Large intestine (tissue), 3 donors: Measurements from ENCODE around the gene SLC2A2. TPM values are rescaled to one million over a fixed set of nuclear protein-coding genes. Genes with fewer than 3 reads are reported as not detected.
A peak's percentile ranks its signal among the peaks of the same experiment; 100 is the strongest.

ENCODE experiments used
- DNase-seq, 2 donors: peaks; one replicate each; pipeline versions ENCODE4 v3.0.0 to v3.0.0-alpha.2; 2013
- H3K27ac ChIP-seq: one replicate; pipeline ENCODE4 v1.5.1; 2013; ENCODE audit warnings: low read length
- H3K27me3 ChIP-seq: 2 replicates; pipeline ENCODE4 v1.6.1; 2013; ENCODE audit warnings: low read length; ENCODE audit not compliant: control insufficient read depth, insufficient read depth
- H3K36me3 ChIP-seq: 2 replicates; pipeline ENCODE4 v1.6.1; 2013; ENCODE audit warnings: low read length; ENCODE audit not compliant: control insufficient read depth, insufficient read depth
- H3K4me1 ChIP-seq: one replicate; pipeline ENCODE4 v1.6.1; 2013; ENCODE audit warnings: low read length; ENCODE audit not compliant: control insufficient read depth, insufficient read depth
- H3K4me3 ChIP-seq: one replicate; pipeline ENCODE4 v1.5.1; 2013; ENCODE audit warnings: low read length
- H3K9me3 ChIP-seq: one replicate; pipeline ENCODE4 v1.6.1; 2013; ENCODE audit warnings: mild to moderate bottlenecking, low read depth, low read length, moderate library complexity; ENCODE audit not compliant: control insufficient read depth
- WGBS: methylation state at CpG from one replicate; pipeline ENCODE4 v1.1.5; 2013; ENCODE audit warnings: low lambda C conversion rate; ENCODE audit not compliant: insufficient coverage; 5-methylcytosine and 5-hydroxymethylcytosine counted together
- polyA plus RNA-seq: library from polyadenylated mRNA; unstranded; fragments of 120-200 nt; gene quantifications from one replicate; pipeline ENCODE4 v1.2.1, GENCODE V29; 2013

The SLC2A2 gene
- polyA plus RNA-seq, 1 donor, result 202 TPM

GRCh38 chr3:171011109-171011872, 15.2 kb downstream of the SLC2A2 start:
- H3K4me3 ChIP-seq, result no peak overlapping the region
- H3K4me1 ChIP-seq, result peaks cover 32% of the 10 kb centered on the region
- H3K36me3 ChIP-seq, result peaks cover 20% of the 10 kb centered on the region
- H3K27ac ChIP-seq, result peak overlapping the region; percentile 59
- 20% methylated on average over 1 of the region's 2 CpGs for WGBS
- DNase-seq, result peak; percentile 33 to 76
- no peaks in the 10 kb centered on the region for H3K27me3 ChIP-seq
- no peaks in the 10 kb centered on the region for H3K9me3 ChIP-seq

DNA sequence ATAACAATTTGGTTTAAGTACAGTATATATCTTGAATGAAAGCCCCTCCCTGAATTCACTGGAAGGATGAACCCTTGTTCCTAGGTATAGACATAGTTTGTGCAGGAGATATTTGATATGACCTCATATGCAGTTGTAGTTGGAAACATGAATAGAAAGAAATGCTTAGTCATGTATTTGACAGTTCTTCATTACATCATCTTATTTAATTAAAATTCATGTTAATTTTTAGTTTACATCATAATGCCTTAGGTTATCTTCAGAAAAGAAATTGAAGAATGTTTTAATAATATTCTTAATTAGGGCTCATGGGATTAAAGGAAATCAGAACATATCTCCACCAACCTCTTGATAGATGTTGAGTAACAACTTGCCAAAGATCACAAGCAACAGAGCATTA, 19.2 kb downstream of the SLC2A2 start:
- peaks cover 26% of the 10 kb centered on the region for H3K36me3 ChIP-seq
- H3K9me3 ChIP-seq, result no peaks in the 10 kb centered on the region
- peak overlapping the region; percentile 13 for H3K27ac ChIP-seq
- no peaks in the 10 kb centered on the region for H3K27me3 ChIP-seq
- no peak for DNase-seq
- peaks cover 37% of the 10 kb centered on the region for H3K4me1 ChIP-seq
- H3K4me3 ChIP-seq, result no peak overlapping the region

GRCh38 chr3:171005648-171006047, 20.9 kb downstream of the SLC2A2 start:
- Histone ChIP-seq H3K4me3 (no peak overlapping the region), H3K27ac (peak overlapping the region; percentile 20)
- 92% methylated on average over 2 of the region's 4 CpGs for WGBS

DNA sequence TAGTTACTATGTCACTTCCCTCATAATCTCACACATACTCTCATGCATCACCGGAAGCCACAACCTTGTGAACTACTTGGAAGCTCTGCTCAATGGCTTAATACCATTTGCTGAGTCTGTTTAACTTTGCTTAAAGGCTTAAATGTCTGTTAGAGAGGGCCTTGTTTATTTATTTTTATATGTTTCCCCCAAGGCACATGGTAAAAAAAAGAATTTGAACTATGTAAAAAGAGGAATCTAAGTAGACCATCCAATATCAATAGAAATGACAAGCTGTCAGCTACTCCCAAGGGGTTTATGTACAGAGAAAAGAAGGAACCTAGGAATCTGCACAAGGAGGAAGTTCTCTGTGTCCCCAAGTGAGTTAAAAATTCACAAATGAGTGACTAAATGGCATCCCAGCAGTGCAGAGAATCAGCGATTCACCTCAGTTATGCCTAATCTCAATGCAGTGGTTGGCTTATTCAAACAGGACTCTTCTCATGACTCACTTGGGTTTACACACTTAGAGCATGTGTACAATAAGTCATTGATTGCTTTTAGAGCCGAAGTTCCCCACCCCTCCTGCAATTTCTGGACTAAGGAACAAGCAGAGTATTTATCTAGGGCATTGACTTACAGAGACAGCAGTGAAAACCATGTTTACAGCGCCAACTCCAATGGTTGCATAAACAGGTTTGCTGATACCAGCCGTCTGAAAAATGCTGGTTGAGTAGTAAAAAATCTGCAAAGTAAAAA, 24.4 kb downstream of the SLC2A2 start:
- Histone ChIP-seq H3K4me3 (no peak overlapping the region), H3K4me1 (peaks cover 41% of the 10 kb centered on the region), H3K9me3 (no peaks in the 10 kb centered on the region), H3K36me3 (peaks cover 13% of the 10 kb centered on the region), H3K27ac (peak overlapping the region; percentile 63), H3K27me3 (no peaks in the 10 kb centered on the region)
- WGBS, result 28% methylated on average over 3 of the region's 5 CpGs
- DNase-seq, result peak; percentile 87 to 95

More at GRCh38 chr3:171005648-171006047, 20.9 kb downstream of the SLC2A2 start:
- Histone ChIP-seq H3K4me1 (peaks cover 35% of the 10 kb centered on the region), H3K9me3 (no peaks in the 10 kb centered on the region), H3K27me3 (no peaks in the 10 kb centered on the region), H3K36me3 (peaks cover 26% of the 10 kb centered on the region)
- no peak for DNase-seq

- Histone ChIP-seq H3K9me3 (no peaks in the 10 kb centered on the region), H3K4me1 (peaks cover 39% of the 10 kb centered on the region), H3K27ac (peak overlapping the region; percentile 63), H3K27me3 (no peaks in the 10 kb centered on the region), H3K4me3 (no peak overlapping the region), H3K36me3 (peaks cover 8% of the 10 kb centered on the region)
- no CpG with 5 or more reads among the region's 1 CpG for WGBS
- DNase-seq, result peak in 1 of 2 donors; percentile 39
Observed at GRCh38 chr3:171001250-171001893, 25.1 kb downstream of the SLC2A2 start.

GRCh38 chr3:171000281-171000680, 26.2 kb downstream of the SLC2A2 start:
- peak overlapping the region; percentile 63 for H3K27ac ChIP-seq
- peaks cover 39% of the 10 kb centered on the region for H3K4me1 ChIP-seq

DNA sequence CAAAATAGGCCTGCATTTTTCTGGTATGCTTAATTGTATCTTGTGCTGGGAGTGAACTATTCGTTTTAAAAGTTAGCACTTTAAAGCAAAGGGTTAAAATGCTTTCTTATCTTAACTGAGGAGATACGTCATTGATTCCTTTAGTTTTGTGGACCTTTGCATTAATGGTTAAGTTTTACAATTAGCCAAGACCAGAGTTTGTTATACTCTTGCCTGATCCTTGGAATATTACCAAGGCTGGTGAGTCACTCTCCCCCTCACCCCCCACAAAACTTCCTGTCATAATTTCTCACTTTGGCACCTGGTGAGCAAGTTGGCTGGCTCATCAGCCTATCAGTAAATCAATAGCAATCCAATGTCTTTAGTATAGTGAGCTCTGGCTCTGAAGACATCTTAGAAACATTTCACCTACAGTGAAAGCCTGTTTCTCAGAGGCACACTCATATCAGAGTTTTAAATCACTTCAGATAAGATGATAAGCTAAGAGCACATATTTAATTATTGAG, 26.7 kb downstream of the SLC2A2 start:
- DNase-seq, result peak; percentile 87 to 96
- Histone ChIP-seq H3K9me3 (no peaks in the 10 kb centered on the region), H3K4me3 (no peak overlapping the region), H3K27ac (peak overlapping the region; percentile 75), H3K4me1 (peaks cover 37% of the 10 kb centered on the region), H3K27me3 (no peaks in the 10 kb centered on the region), H3K36me3 (peaks cover 8% of the 10 kb centered on the region)
- 0% methylated on average over 1 of the region's 2 CpGs for WGBS

More at GRCh38 chr3:171000281-171000680, 26.2 kb downstream of the SLC2A2 start:
- 83% methylated on average over 3 of the region's 4 CpGs for WGBS
- H3K4me3 ChIP-seq, result no peak overlapping the region
- no peaks in the 10 kb centered on the region for H3K27me3 ChIP-seq
- peaks cover 8% of the 10 kb centered on the region for H3K36me3 ChIP-seq
- DNase-seq, result no peak
- no peaks in the 10 kb centered on the region for H3K9me3 ChIP-seq

- H3K27ac ChIP-seq, result peak overlapping the region; percentile 75
- DNase-seq, result peak in 1 of 2 donors; percentile 54
- H3K9me3 ChIP-seq, result no peaks in the 10 kb centered on the region
- peaks cover 28% of the 10 kb centered on the region for H3K4me1 ChIP-seq
- no peak overlapping the region for H3K4me3 ChIP-seq
- no CpG with 5 or more reads among the region's 5 CpGs for WGBS
- H3K27me3 ChIP-seq, result no peaks in the 10 kb centered on the region
- peaks cover 2% of the 10 kb centered on the region for H3K36me3 ChIP-seq
Observed at GRCh38 chr3:170997961-170998913, 28.3 kb downstream of the SLC2A2 start.

DNA sequence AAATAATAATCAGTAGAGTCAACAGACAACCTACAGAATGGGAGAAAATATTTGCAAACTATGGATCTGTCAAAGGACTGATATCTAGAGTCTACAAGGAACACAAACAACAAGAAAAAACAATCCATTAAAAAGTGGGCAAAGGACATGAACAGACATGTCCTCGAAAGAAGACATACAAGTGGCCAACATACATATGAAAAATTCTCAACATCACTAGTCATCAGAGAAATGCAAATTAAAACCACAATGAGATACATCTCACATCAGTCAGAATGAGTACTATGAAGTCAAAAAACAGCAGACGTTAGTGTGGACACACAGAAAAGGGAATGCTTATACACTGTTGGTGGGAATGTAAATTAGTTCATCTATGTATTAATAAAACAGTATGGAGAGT, 33.7 kb downstream of the SLC2A2 start:
- WGBS, result 90% methylated on average over 1 of the region's 2 CpGs
- Histone ChIP-seq H3K36me3 (peaks cover 2% of the 10 kb centered on the region), H3K4me1 (peaks cover 4% of the 10 kb centered on the region), H3K27me3 (no peaks in the 10 kb centered on the region), H3K9me3 (no peaks in the 10 kb centered on the region), H3K4me3 (no peak overlapping the region), H3K27ac (no peak overlapping the region)
- DNase-seq, result no peak
